Activated naive CD4-positive, alpha-beta T cell treated with anti-CD3 and anti-CD28 coated beads, Interleukin-2, amount 10 ng/mL, durations not matched to agents 7 days and 5 days (primary cell): ENCODE measurements around the gene TMEM237.

Experiments used
- CTCF ChIA-PET: fragments of 350-600 bp; sonication (Branson Sonifier 250); formaldehyde crosslinking; loops from one replicate; lab custom pipeline; 2021; ENCODE audit warnings: antibody characterized with exemption; lab: Charles Lee
- DNase-seq: peaks from one replicate; pipeline ENCODE4 v3.0.0-alpha.2; 2020
- H3K27ac Mint-ChIP-seq: one replicate; pipeline ENCODE4 v1.8.0; 2021; ENCODE audit warnings: mild to moderate bottlenecking, moderate library complexity, mixed read lengths
- H3K27me3 Mint-ChIP-seq: one replicate; pipeline ENCODE4 v1.8.0; 2021; ENCODE audit warnings: mild to moderate bottlenecking, mixed read lengths
- H3K36me3 Mint-ChIP-seq: one replicate; pipeline ENCODE4 v1.8.0; 2021; ENCODE audit warnings: mixed read lengths
- H3K4me1 Mint-ChIP-seq: one replicate; pipeline ENCODE4 v1.8.0; 2021; ENCODE audit warnings: mixed read lengths
- H3K4me3 Mint-ChIP-seq: one replicate; pipeline ENCODE4 v1.8.0; 2021; ENCODE audit warnings: mild to moderate bottlenecking, moderate library complexity, mixed read lengths
- H3K9me3 Mint-ChIP-seq: one replicate; pipeline ENCODE4 v1.8.0; 2021; ENCODE audit warnings: mixed read lengths

TMEM237 gene

GRCh38 chr2:201656740-201657139 is 13.4 kb upstream of the TMEM237 start:
- no peaks in the 10 kb centered on the region for H3K9me3 Mint-ChIP-seq
- CTCF ChIA-PET = no interaction called here
- DNase-seq = no peak
- no peak overlapping the region for H3K4me3 Mint-ChIP-seq
- peaks cover 24% of the 10 kb centered on the region for H3K27me3 Mint-ChIP-seq
- H3K27ac Mint-ChIP-seq = no peak overlapping the region
- H3K36me3 Mint-ChIP-seq = no peaks in the 10 kb centered on the region
- no peaks in the 10 kb centered on the region for H3K4me1 Mint-ChIP-seq

GRCh38 chr2:201656102-201656501 is 12.8 kb upstream of the TMEM237 start:
- DNase-seq = no peak
- Mint-ChIP-seq H3K4me1 (no peaks in the 10 kb centered on the region), H3K36me3 (no peaks in the 10 kb centered on the region), H3K4me3 (no peak overlapping the region), H3K27me3 (peaks cover 24% of the 10 kb centered on the region), H3K27ac (no peak overlapping the region), H3K9me3 (no peaks in the 10 kb centered on the region)
- CTCF ChIA-PET = no interaction called here

GRCh38 chr2:201654616-201655384 is 11.5 kb upstream of the TMEM237 start:
- no peak overlapping the region for H3K4me3 Mint-ChIP-seq
- CTCF ChIA-PET = interaction anchor here (1.1 to 1.2 kb wide), 2 partner anchors 10 to 525 kb away, joined by 3 read pairs; no protein-coding TSS in a partner anchor
- no peaks in the 10 kb centered on the region for H3K36me3 Mint-ChIP-seq
- no peak overlapping the region for H3K27ac Mint-ChIP-seq
- H3K27me3 Mint-ChIP-seq = peaks cover 24% of the 10 kb centered on the region
- no peak for DNase-seq
- no peaks in the 10 kb centered on the region for H3K9me3 Mint-ChIP-seq
- H3K4me1 Mint-ChIP-seq = no peaks in the 10 kb centered on the region

- Mint-ChIP-seq H3K4me3 (no peak overlapping the region), H3K36me3 (no peaks in the 10 kb centered on the region), H3K9me3 (no peaks in the 10 kb centered on the region), H3K4me1 (no peaks in the 10 kb centered on the region), H3K27ac (no peak overlapping the region), H3K27me3 (peaks cover 24% of the 10 kb centered on the region)
- CTCF ChIA-PET = no interaction called here
- no peak for DNase-seq
These were observed 9.9 kb upstream of the TMEM237 start for GRCh38 chr2:201653221-201653620.

GRCh38 chr2:201649442-201649841 is 6.1 kb upstream of the TMEM237 start:
- CTCF ChIA-PET = no interaction called here
- peaks cover 16% of the 10 kb centered on the region for H3K27me3 Mint-ChIP-seq
- no peak for DNase-seq
- peaks cover 1% of the 10 kb centered on the region for H3K4me1 Mint-ChIP-seq
- no peaks in the 10 kb centered on the region for H3K9me3 Mint-ChIP-seq
- no peak overlapping the region for H3K4me3 Mint-ChIP-seq
- H3K27ac Mint-ChIP-seq = no peak overlapping the region
- H3K36me3 Mint-ChIP-seq = no peaks in the 10 kb centered on the region

GRCh38 chr2:201647431-201647830 is 4.1 kb upstream of the TMEM237 start:
- Mint-ChIP-seq H3K4me1 (peaks cover 13% of the 10 kb centered on the region), H3K9me3 (no peaks in the 10 kb centered on the region), H3K27me3 (peaks cover 7% of the 10 kb centered on the region), H3K4me3 (no peak overlapping the region), H3K27ac (no peak overlapping the region), H3K36me3 (no peaks in the 10 kb centered on the region)
- no peak for DNase-seq
- CTCF ChIA-PET = interaction anchor here (0.8 to 1.0 kb wide), 2 partner anchors 400 to 532 kb away, joined by 3 to 4 read pairs; no protein-coding TSS in a partner anchor

- Mint-ChIP-seq H3K4me1 (peaks cover 36% of the 10 kb centered on the region), H3K4me3 (peak overlapping the region; percentile 95), H3K27me3 (no peaks in the 10 kb centered on the region), H3K36me3 (peaks cover 4% of the 10 kb centered on the region), H3K27ac (no peak overlapping the region), H3K9me3 (no peaks in the 10 kb centered on the region)
- DNase-seq = no peak
- CTCF ChIA-PET = interaction anchor here (1.2 kb wide), 1 partner anchor 23 kb away, joined by 3 read pairs; no protein-coding TSS in a partner anchor
These were observed 698 bp upstream of the TMEM237 start for GRCh38 chr2:201644001-201644400.

- Mint-ChIP-seq H3K27ac (peak overlapping the region; percentile 97), H3K9me3 (no peaks in the 10 kb centered on the region), H3K4me1 (peaks cover 36% of the 10 kb centered on the region), H3K4me3 (peak overlapping the region; percentile 95), H3K36me3 (peaks cover 7% of the 10 kb centered on the region), H3K27me3 (no peaks in the 10 kb centered on the region)
- CTCF ChIA-PET = no interaction called here
- DNase-seq = peak; percentile 89
These were observed 606 bp downstream of the TMEM237 start for GRCh38 chr2:201642579-201643215.

- CTCF ChIA-PET = no interaction called here
- Mint-ChIP-seq H3K9me3 (no peaks in the 10 kb centered on the region), H3K4me3 (peak overlapping the region; percentile 95), H3K4me1 (peaks cover 36% of the 10 kb centered on the region), H3K27ac (peak overlapping the region; percentile 97), H3K27me3 (no peaks in the 10 kb centered on the region), H3K36me3 (peaks cover 9% of the 10 kb centered on the region)
- DNase-seq = no peak
These were observed 1.2 kb downstream of the TMEM237 start for GRCh38 chr2:201642086-201642578.

GRCh38 chr2:201639205-201639604 is 4.1 kb downstream of the TMEM237 start:
- peaks cover 33% of the 10 kb centered on the region for H3K4me1 Mint-ChIP-seq
- H3K9me3 Mint-ChIP-seq = no peaks in the 10 kb centered on the region
- CTCF ChIA-PET = no interaction called here
- H3K4me3 Mint-ChIP-seq = no peak overlapping the region
- H3K27ac Mint-ChIP-seq = no peak overlapping the region
- DNase-seq = no peak
- H3K36me3 Mint-ChIP-seq = peaks cover 24% of the 10 kb centered on the region
- no peaks in the 10 kb centered on the region for H3K27me3 Mint-ChIP-seq

GRCh38 chr2:201638326-201638725 is 5.0 kb downstream of the TMEM237 start:
- Mint-ChIP-seq H3K4me3 (no peak overlapping the region), H3K9me3 (no peaks in the 10 kb centered on the region), H3K27me3 (no peaks in the 10 kb centered on the region), H3K27ac (no peak overlapping the region), H3K4me1 (peaks cover 24% of the 10 kb centered on the region), H3K36me3 (peaks cover 31% of the 10 kb centered on the region)
- DNase-seq = no peak
- CTCF ChIA-PET = no interaction called here

- Mint-ChIP-seq H3K36me3 (peaks cover 45% of the 10 kb centered on the region), H3K4me3 (no peak overlapping the region), H3K27ac (no peak overlapping the region), H3K27me3 (no peaks in the 10 kb centered on the region), H3K9me3 (no peaks in the 10 kb centered on the region), H3K4me1 (no peaks in the 10 kb centered on the region)
- no peak for DNase-seq
- CTCF ChIA-PET = no interaction called here
These were observed 9.5 kb downstream of the TMEM237 start for GRCh38 chr2:201633661-201634249.

GRCh38 chr2:201631041-201631440 is 12.3 kb downstream of the TMEM237 start:
- Mint-ChIP-seq H3K27ac (no peak overlapping the region), H3K27me3 (no peaks in the 10 kb centered on the region), H3K36me3 (peaks cover 41% of the 10 kb centered on the region), H3K4me3 (no peak overlapping the region), H3K4me1 (no peaks in the 10 kb centered on the region), H3K9me3 (no peaks in the 10 kb centered on the region)
- CTCF ChIA-PET = no interaction called here
- no peak for DNase-seq

GRCh38 chr2:201630577-201630976 is 12.7 kb downstream of the TMEM237 start:
- no peak overlapping the region for H3K27ac Mint-ChIP-seq
- CTCF ChIA-PET = no interaction called here
- DNase-seq = no peak
- H3K27me3 Mint-ChIP-seq = no peaks in the 10 kb centered on the region
- no peaks in the 10 kb centered on the region for H3K9me3 Mint-ChIP-seq
- no peak overlapping the region for H3K4me3 Mint-ChIP-seq
- peaks cover 41% of the 10 kb centered on the region for H3K36me3 Mint-ChIP-seq
- no peaks in the 10 kb centered on the region for H3K4me1 Mint-ChIP-seq
